ENCODE measurements around the gene SMPX.
"Not testable (repeated sequence)": the region's sequence is repeated elsewhere in the genome, so short reads cannot be mapped to it uniquely, and the experiment has no call there.

Gene SMPX

DNA sequence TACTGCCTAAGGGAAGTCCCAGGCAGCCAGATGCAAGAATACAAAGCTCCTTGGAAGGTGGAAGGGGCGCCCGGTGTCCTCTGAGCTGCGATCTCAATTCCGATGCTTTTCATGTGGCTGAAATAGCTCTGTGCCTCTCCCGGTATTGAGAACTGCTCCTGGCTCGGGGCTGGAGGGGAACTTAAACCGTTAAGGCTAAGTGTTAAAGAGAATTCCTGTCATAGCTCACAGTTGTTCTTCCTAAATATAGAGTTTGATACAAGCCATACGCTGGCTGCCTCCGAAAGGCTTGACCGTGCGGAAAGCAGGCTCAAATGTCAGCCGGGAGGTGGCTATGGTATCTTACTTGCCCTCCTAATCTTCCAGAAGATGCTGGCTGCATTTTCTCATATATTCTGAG, at the start of gene SMPX:
Gene SMPX, minus strand, starts transcription at position 157 of the 400 bp plus-strand sequence. CDS start 3,826 bp downstream, outside the sequence.
- DNase-seq (ENCODE audit: low read depth), result no peak
- no peak within 1 kb of the TSS for H3K4me3 ChIP-seq (ENCODE audit: low read depth, low read length)

DNA sequence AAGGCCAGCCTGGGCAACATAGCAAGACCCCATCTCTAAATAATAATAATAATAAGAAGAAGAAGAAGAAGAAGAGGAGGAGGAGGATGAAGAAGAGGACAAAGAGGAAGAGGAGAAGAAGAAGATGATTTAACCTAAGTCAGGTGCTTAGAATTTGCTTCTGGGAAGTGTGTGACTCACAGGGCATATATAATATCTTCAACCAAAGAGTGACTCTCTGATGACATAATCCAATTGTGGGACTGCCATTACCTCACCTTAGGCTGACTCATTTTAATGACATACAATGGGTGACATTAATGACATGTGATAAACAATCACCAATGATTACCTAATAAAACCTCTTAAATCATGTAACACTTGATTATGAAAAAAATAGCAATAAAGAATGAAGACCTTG, 48.8 kb upstream of the SMPX start:
- DNase-seq (ENCODE audit: low read depth), result no peak

GRCh38 chrX:21802839-21803238, 44.9 kb upstream of the SMPX start:
- DNase-seq (ENCODE audit: low read depth), result no peak
- no peak overlapping the region for H3K4me3 ChIP-seq (ENCODE audit: low read depth, low read length)

More for the DNA sequence above, 48.8 kb upstream of the SMPX start:
- no peak overlapping the region for H3K4me3 ChIP-seq (ENCODE audit: low read depth, low read length)

- no peak overlapping the region for H3K4me3 ChIP-seq (ENCODE audit: low read depth, low read length)
- DNase-seq (ENCODE audit: low read depth), result no peak
Observed at GRCh38 chrX:21802054-21802670, 44.2 kb upstream of the SMPX start.

GRCh38 chrX:21800344-21800770, 42.4 kb upstream of the SMPX start:
- no peak for DNase-seq (ENCODE audit: low read depth)
- no peak overlapping the region for H3K4me3 ChIP-seq (ENCODE audit: low read depth, low read length)

DNA sequence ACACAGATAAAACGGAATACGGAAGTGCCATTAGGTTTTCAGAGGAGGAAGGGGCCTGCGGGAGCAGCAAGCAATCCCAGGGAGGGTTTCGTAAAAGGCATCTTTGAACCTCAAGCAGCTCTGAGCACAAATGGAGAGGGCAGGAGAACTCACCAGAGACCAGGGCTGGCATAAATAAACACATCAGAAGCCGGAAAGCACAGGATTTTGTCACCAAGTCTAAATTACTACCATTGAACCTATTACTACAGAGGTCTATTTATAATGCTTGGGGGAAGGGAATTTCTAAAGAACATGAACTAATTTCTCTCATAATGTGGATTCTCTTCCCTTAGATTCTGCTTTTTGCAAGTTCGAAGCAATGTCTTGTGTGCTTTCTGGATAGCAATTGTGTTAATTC, 41.9 kb upstream of the SMPX start:
- H3K4me3 ChIP-seq (ENCODE audit: low read depth, low read length), result no peak overlapping the region
- DNase-seq (ENCODE audit: low read depth), result no peak

GRCh38 chrX:21798677-21799219, 40.8 kb upstream of the SMPX start:
- H3K4me3 ChIP-seq (ENCODE audit: low read depth, low read length), result no peak overlapping the region
- peak; percentile 52 for DNase-seq (ENCODE audit: low read depth)

GRCh38 chrX:21781976-21782375, 24.1 kb upstream of the SMPX start:
- DNase-seq (ENCODE audit: low read depth), result no peak
- no peak overlapping the region for H3K4me3 ChIP-seq (ENCODE audit: low read depth, low read length)

- H3K4me3 ChIP-seq (ENCODE audit: low read depth, low read length), result no peak overlapping the region
- no peak for DNase-seq (ENCODE audit: low read depth)
Observed at GRCh38 chrX:21781525-21781924, 23.6 kb upstream of the SMPX start.

- no peak for DNase-seq (ENCODE audit: low read depth)
- H3K4me3 ChIP-seq (ENCODE audit: low read depth, low read length), result no peak overlapping the region
Observed at GRCh38 chrX:21779095-21779494, 21.2 kb upstream of the SMPX start.

- DNase-seq (ENCODE audit: low read depth), result no peak
- no peak overlapping the region for H3K4me3 ChIP-seq (ENCODE audit: low read depth, low read length)
Observed at GRCh38 chrX:21778236-21778635, 20.3 kb upstream of the SMPX start.

DNA sequence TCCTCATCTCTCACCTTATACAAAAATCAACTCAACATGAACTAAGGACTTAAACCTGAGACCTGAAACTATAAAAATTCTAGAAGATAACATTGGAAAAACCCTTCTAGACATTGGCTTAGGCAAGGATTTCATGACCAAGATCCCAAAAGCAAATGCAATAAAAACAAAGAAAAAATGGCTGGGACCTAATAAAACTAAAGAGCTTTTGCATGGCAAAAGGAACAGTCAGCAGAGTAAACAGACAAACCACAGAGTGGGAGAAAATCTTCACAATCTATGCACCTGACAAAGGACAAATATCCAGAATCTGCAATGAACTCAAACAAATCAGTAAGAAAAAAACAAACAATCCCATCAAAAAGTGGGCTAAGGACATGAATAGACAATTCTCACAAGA, 17.2 kb upstream of the SMPX start:
- not testable (repeated sequence) for DNase-seq (ENCODE audit: low read depth); H3K4me3 ChIP-seq (ENCODE audit: low read depth, low read length)

DNA sequence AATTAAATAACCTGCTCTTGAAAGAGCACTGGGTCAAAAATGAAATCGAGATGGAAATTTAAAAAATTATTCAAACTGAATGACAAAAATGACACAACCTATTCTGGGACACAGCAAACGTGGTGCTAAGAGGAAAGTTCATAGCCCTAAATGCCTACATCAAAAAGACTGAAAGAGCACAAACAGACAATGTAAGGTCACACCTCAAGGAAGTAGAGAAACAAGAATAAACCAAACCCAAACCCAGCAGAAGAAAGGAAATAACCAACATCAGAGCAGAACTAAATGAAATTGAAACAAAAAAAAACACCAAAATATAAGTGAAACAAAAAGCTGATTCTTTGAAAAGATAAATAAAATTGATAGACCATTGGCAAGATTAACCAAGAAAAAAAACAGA, 15.1 kb upstream of the SMPX start:
- not testable (repeated sequence) for DNase-seq (ENCODE audit: low read depth); H3K4me3 ChIP-seq (ENCODE audit: low read depth, low read length)

- no peak overlapping the region for H3K4me3 ChIP-seq (ENCODE audit: low read depth, low read length)
- no peak for DNase-seq (ENCODE audit: low read depth)
Observed at GRCh38 chrX:21770631-21771321, 12.9 kb upstream of the SMPX start.

- DNase-seq (ENCODE audit: low read depth), result no peak
- H3K4me3 ChIP-seq (ENCODE audit: low read depth, low read length), result no peak overlapping the region
Observed at GRCh38 chrX:21766101-21766500, 8.2 kb upstream of the SMPX start.

GRCh38 chrX:21764008-21764407, 6.1 kb upstream of the SMPX start:
- DNase-seq (ENCODE audit: low read depth), result no peak
- H3K4me3 ChIP-seq (ENCODE audit: low read depth, low read length), result no peak overlapping the region

GRCh38 chrX:21758488-21758887, 572 bp upstream of the SMPX start:
- H3K4me3 ChIP-seq (ENCODE audit: low read depth, low read length), result no peak overlapping the region
- no peak for DNase-seq (ENCODE audit: low read depth)

GRCh38 chrX:21756785-21757529, 959 bp downstream of the SMPX start:
- DNase-seq (ENCODE audit: low read depth), result no peak
- H3K4me3 ChIP-seq (ENCODE audit: low read depth, low read length), result no peak overlapping the region

DNA sequence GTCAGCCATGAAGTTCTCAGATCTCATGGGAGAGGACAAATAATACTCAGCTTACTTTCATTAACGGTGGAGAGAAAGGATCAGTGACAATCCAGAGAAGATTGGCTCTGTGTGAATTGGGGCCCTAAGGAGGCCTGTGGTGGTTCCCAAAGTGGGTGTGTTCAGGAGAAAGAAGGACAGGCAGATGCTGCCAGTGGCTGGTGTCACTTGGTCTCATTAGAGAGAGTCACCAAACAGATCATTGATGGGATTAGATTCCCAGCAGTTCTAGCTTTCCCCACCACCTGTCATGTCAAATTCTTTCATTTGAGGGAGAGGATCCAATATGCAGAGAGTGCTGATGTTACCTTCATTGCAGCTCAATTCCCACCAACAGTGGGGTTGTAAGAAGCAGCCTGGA, 8.0 kb downstream of the SMPX start:
- DNase-seq (ENCODE audit: low read depth), result no peak
- no peak overlapping the region for H3K4me3 ChIP-seq (ENCODE audit: low read depth, low read length)

- no peak for DNase-seq (ENCODE audit: low read depth)
- H3K4me3 ChIP-seq (ENCODE audit: low read depth, low read length), result no peak overlapping the region
Observed at GRCh38 chrX:21748235-21748634, 9.7 kb downstream of the SMPX start.
